DOHH2 (cell line): ENCODE measurements around the gene COL23A1.

ENCODE experiments used
- H3F3A ChIP-seq: fragments of 200-600 bp; sonication (generic), shearing (Covaris generic); 2 replicates; pipeline ENCODE4 v1.6.0; 2016; ENCODE audit warnings: antibody characterized with exemption, mild to moderate bottlenecking; ENCODE audit not compliant: control insufficient read depth, insufficient read depth
- H3K27ac ChIP-seq: fragments of 200-600 bp; sonication (generic); 2 replicates; pipeline ENCODE4 v1.5.1; 2014; ENCODE audit warnings: low read depth, mild to moderate bottlenecking, low read length, moderate library complexity
- H3K27me3 ChIP-seq: fragments of 200-600 bp; sonication (generic); 2 replicates; pipeline ENCODE4 v1.6.1; 2014; ENCODE audit warnings: mild to moderate bottlenecking, low read length, mixed read lengths; ENCODE audit not compliant: control insufficient read depth
- H3K36me3 ChIP-seq: fragments of 200-600 bp; sonication (generic); 2 replicates; pipeline ENCODE4 v1.6.1; 2014; ENCODE audit warnings: mild to moderate bottlenecking, low read length, moderate library complexity, mixed read lengths; ENCODE audit not compliant: control insufficient read depth
- H3K4me1 ChIP-seq: fragments of 200-600 bp; sonication (generic); 2 replicates; pipeline ENCODE4 v1.6.1; 2014; ENCODE audit warnings: mild to moderate bottlenecking, low read length, mixed read lengths; ENCODE audit not compliant: control insufficient read depth
- H3K4me2 ChIP-seq: fragments of 200-600 bp; sonication (generic); 2 replicates; pipeline ENCODE4 v1.6.0; 2014; ENCODE audit warnings: mild to moderate bottlenecking, low read length, moderate library complexity
- H3K4me3 ChIP-seq: fragments of 200-600 bp; sonication (generic); 2 replicates; pipeline ENCODE4 v1.5.1; 2014; ENCODE audit warnings: mild to moderate bottlenecking, low read length, mixed read lengths
- H3K79me2 ChIP-seq: fragments of 200-600 bp; sonication (generic); 2 replicates; pipeline ENCODE4 v1.6.1; 2014; ENCODE audit warnings: mild to moderate bottlenecking, low read length, mixed read lengths; ENCODE audit not compliant: control insufficient read depth
- H3K9me2 ChIP-seq: fragments of 200-600 bp; sonication (generic); replicated peaks from 2 replicates; pipeline ENCODE4 v1.6.1; 2014; ENCODE audit warnings: mild to moderate bottlenecking, low read length, mixed read lengths; ENCODE audit not compliant: control insufficient read depth
- H3K9me3 ChIP-seq: fragments of 200-600 bp; sonication (generic); 2 replicates; pipeline ENCODE4 v1.6.1; 2014; ENCODE audit warnings: antibody characterized with exemption, low read length, mixed read lengths; ENCODE audit not compliant: control insufficient read depth, insufficient read depth
- H4K20me1 ChIP-seq: fragments of 200-600 bp; sonication (generic); 2 replicates; pipeline ENCODE4 v1.6.0; 2014; ENCODE audit warnings: low read depth, mild to moderate bottlenecking, antibody characterized with exemption, low read length, moderate library complexity; ENCODE audit not compliant: control insufficient read depth, insufficient read depth
- CTCF ChIP-seq: fragments of 200-600 bp; sonication (generic); IDR thresholded peaks from one replicate; pipeline ENCODE4 v1.5.1; 2014; ENCODE audit warnings: antibody characterized with exemption, mild to moderate bottlenecking, low read depth, low read length; ENCODE audit not compliant: poor library complexity, severe bottlenecking
- EZH2phosphoT487 ChIP-seq: fragments of 200-600 bp; sonication (generic); IDR thresholded peaks from 2 replicates; pipeline ENCODE4 v1.6.1; 2017; ENCODE audit warnings: borderline replicate concordance, mild to moderate bottlenecking, antibody characterized with exemption, low read length, moderate library complexity, mixed read lengths

COL23A1 gene

GRCh38 chr5:178203670-178204181 is 386.5 kb downstream of the COL23A1 start:
- Histone ChIP-seq H3K27ac (peak overlapping the region; percentile 71), H3K4me2 (peak overlapping the region; percentile 90), H3K27me3 (no peaks in the 10 kb centered on the region), H3K4me3 (peak overlapping the region; percentile 90), H3K9me3 (no peaks in the 10 kb centered on the region), H3K79me2 (peaks cover 58% of the 10 kb centered on the region), H4K20me1 (peaks cover 34% of the 10 kb centered on the region), H3K9me2 (no peaks in the 10 kb centered on the region), H3F3A (peaks cover 34% of the 10 kb centered on the region), H3K4me1 (peaks cover 26% of the 10 kb centered on the region), H3K36me3 (peaks cover 41% of the 10 kb centered on the region)
- TF ChIP-seq EZH2phosphoT487 (no peak), CTCF (no peak)

DNA sequence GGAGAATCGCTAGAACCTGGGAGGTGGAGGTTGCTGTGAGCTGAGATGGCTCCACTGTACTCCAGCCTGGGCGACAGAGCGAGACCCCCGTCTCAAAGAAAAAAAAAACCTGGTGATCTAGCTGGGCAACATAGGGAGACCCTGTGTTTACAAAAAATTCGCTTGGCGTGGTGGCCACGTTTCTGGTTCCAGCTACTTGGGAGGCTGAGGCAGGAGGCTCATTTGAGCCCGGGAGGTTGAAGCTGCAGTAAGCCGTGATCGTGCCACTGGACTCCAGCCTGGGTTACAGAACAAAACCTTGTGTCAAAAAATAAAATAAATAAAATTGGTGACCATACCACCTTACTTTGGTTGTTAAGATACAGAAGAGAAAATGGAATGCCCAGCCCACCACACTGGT is 387.7 kb downstream of the COL23A1 start:
- Histone ChIP-seq H3K9me3 (no peaks in the 10 kb centered on the region), H3K27ac (no peak overlapping the region), H3K27me3 (no peaks in the 10 kb centered on the region), H3K4me1 (peaks cover 21% of the 10 kb centered on the region), H3K79me2 (peaks cover 46% of the 10 kb centered on the region), H3K4me2 (no peak overlapping the region), H3K4me3 (no peak overlapping the region), H3K9me2 (no peaks in the 10 kb centered on the region), H4K20me1 (peaks cover 22% of the 10 kb centered on the region), H3F3A (peaks cover 22% of the 10 kb centered on the region), H3K36me3 (peaks cover 29% of the 10 kb centered on the region)
- TF ChIP-seq CTCF = no peak
- TF ChIP-seq EZH2phosphoT487 = no peak

GRCh38 chr5:178201927-178202235 is 388.3 kb downstream of the COL23A1 start:
- peaks cover 22% of the 10 kb centered on the region for H3K36me3 ChIP-seq
- TF ChIP-seq EZH2phosphoT487 (no peak), CTCF (no peak)

More at GRCh38 chr5:178201927-178202235, 388.3 kb downstream of the COL23A1 start:
- H3K9me2 ChIP-seq = no peaks in the 10 kb centered on the region
- H3K27me3 ChIP-seq = no peaks in the 10 kb centered on the region
- no peak overlapping the region for H3K27ac ChIP-seq
- H4K20me1 ChIP-seq = peaks cover 16% of the 10 kb centered on the region
- no peaks in the 10 kb centered on the region for H3K9me3 ChIP-seq
- H3K4me2 ChIP-seq = no peak overlapping the region
- H3K4me1 ChIP-seq = peaks cover 17% of the 10 kb centered on the region
- H3K4me3 ChIP-seq = no peak overlapping the region
- H3F3A ChIP-seq = peaks cover 16% of the 10 kb centered on the region
- peaks cover 40% of the 10 kb centered on the region for H3K79me2 ChIP-seq
